SK-N-SH treated with all-trans-retinoic acid at 6 μM for 48 hours (cell line): ENCODE data around the gene ESYT3.

Experiments used
- ATAC-seq: fragments of 200-7000 bp; cut with Tn5 transposase; 3 replicates; pipeline ENCODE4 v1.9.1; 2020; ENCODE audit warnings: mild to moderate bottlenecking, moderate library complexity
- ARNTL ChIP-seq: fragments of 450-650 bp; formaldehyde crosslinking; IDR thresholded peaks from 2 replicates; pipeline ENCODE4 v1.5.0; 2020; ENCODE audit warnings: low read depth, mild to moderate bottlenecking, moderate library complexity, borderline replicate concordance
- BACH2 ChIP-seq: fragments of 250-450 bp; sonication (Bioruptor Pico); IDR thresholded peaks from 2 replicates; pipeline ENCODE4 v1.9.0; 2021; ENCODE audit warnings: mild to moderate bottlenecking, borderline replicate concordance
- CREB5 ChIP-seq: fragments of 250-450 bp; sonication (Bioruptor Pico); IDR thresholded peaks from 2 replicates; pipeline ENCODE4 v1.5.1; 2020; ENCODE audit warnings: low read depth, mild to moderate bottlenecking, moderate library complexity
- CSDC2 ChIP-seq: fragments of 250-450 bp; sonication (Bioruptor Pico); IDR thresholded peaks from 2 replicates; pipeline ENCODE4 v1.5.0; 2020; ENCODE audit warnings: mild to moderate bottlenecking, moderate library complexity
- CSRNP3 ChIP-seq: fragments of 250-450 bp; sonication (Bioruptor Pico); IDR thresholded peaks from 2 replicates; pipeline ENCODE4 v1.5.1; 2021; ENCODE audit warnings: mild to moderate bottlenecking, moderate library complexity
- ESRRG ChIP-seq: fragments of 250-450 bp; sonication (Bioruptor Pico); IDR thresholded peaks from 2 replicates; pipeline ENCODE4 v1.6.1; 2021; ENCODE audit warnings: mild to moderate bottlenecking
- GLIS3 ChIP-seq: fragments of 250-450 bp; sonication (Bioruptor Pico); IDR thresholded peaks from 2 replicates; pipeline ENCODE4 v1.5.0; 2020; ENCODE audit warnings: mild to moderate bottlenecking, moderate library complexity
- ISL1 ChIP-seq: fragments of 250-450 bp; sonication (Bioruptor Pico); IDR thresholded peaks from 2 replicates; pipeline ENCODE4 v2.1.2; 2022; ENCODE audit warnings: mild to moderate bottlenecking, moderate library complexity
- OSR1 ChIP-seq: fragments of 250-450 bp; sonication (Bioruptor Pico); IDR thresholded peaks from 2 replicates; pipeline ENCODE4 v1.8.0; 2022; ENCODE audit warnings: moderate library complexity, mild to moderate bottlenecking, inconsistent platforms
- PATZ1 ChIP-seq: fragments of 250-450 bp; sonication (Bioruptor Pico); IDR thresholded peaks from 2 replicates; pipeline ENCODE4 v1.8.0; 2020; ENCODE audit warnings: mild to moderate bottlenecking, moderate library complexity, borderline replicate concordance
- POU6F1 ChIP-seq: fragments of 250-450 bp; sonication (Bioruptor Pico); IDR thresholded peaks from 2 replicates; pipeline ENCODE4 v1.8.0; 2021; ENCODE audit warnings: low read depth, mild to moderate bottlenecking, moderate library complexity, borderline replicate concordance
- PPARA ChIP-seq: fragments of 250-450 bp; sonication (Bioruptor Pico); IDR thresholded peaks from 2 replicates; pipeline ENCODE4 v1.5.0; 2020; ENCODE audit warnings: mild to moderate bottlenecking, borderline replicate concordance
- RARB ChIP-seq: fragments of 250-450 bp; sonication (Bioruptor Pico); IDR thresholded peaks from 2 replicates; pipeline ENCODE4 v1.8.0; 2021; ENCODE audit warnings: mild to moderate bottlenecking, moderate library complexity
- SNAI2 ChIP-seq: fragments of 250-450 bp; sonication (Bioruptor Pico); IDR thresholded peaks from 2 replicates; pipeline ENCODE4 v1.5.0; 2020; ENCODE audit warnings: mild to moderate bottlenecking, moderate library complexity
- TCF4 ChIP-seq: fragments of 250-450 bp; sonication (Bioruptor Pico); IDR thresholded peaks from 2 replicates; pipeline ENCODE4 v1.8.0; 2021; ENCODE audit warnings: mild to moderate bottlenecking, moderate library complexity, borderline replicate concordance
- TOX ChIP-seq: fragments of 250-450 bp; sonication (Bioruptor Pico); IDR thresholded peaks from 2 replicates; pipeline ENCODE4 v1.8.0; 2021; ENCODE audit warnings: mild to moderate bottlenecking, moderate library complexity, borderline replicate concordance
- TSHZ2 ChIP-seq: fragments of 250-450 bp; sonication (Bioruptor Pico); IDR thresholded peaks from 2 replicates; pipeline ENCODE4 v1.5.0; 2020; ENCODE audit warnings: mild to moderate bottlenecking, moderate library complexity
- ZC3H10 ChIP-seq: fragments of 250-450 bp; sonication (Bioruptor Pico); IDR thresholded peaks from 2 replicates; pipeline ENCODE4 v1.5.1; 2021; ENCODE audit warnings: mild to moderate bottlenecking, moderate library complexity
- ZFP3 ChIP-seq: fragments of 250-450 bp; sonication (Bioruptor Pico); IDR thresholded peaks from 2 replicates; pipeline ENCODE4 v1.5.0; 2020; ENCODE audit warnings: mild to moderate bottlenecking, moderate library complexity
- ZFP30 ChIP-seq: fragments of 450-650 bp; formaldehyde crosslinking; IDR thresholded peaks from 2 replicates; pipeline ENCODE4 v1.5.0; 2022; ENCODE audit warnings: mild to moderate bottlenecking, moderate library complexity
- ZNF565 ChIP-seq: fragments of 450-650 bp; formaldehyde crosslinking; conservative IDR thresholded peaks from 2 replicates; pipeline ENCODE4 v1.5.0; 2020; ENCODE audit warnings: low read depth, mild to moderate bottlenecking, moderate library complexity
- ZNF70 ChIP-seq: fragments of 450-650 bp; formaldehyde crosslinking; IDR thresholded peaks from 2 replicates; pipeline ENCODE4 v1.5.0; 2020; ENCODE audit warnings: mild to moderate bottlenecking, moderate library complexity
- ZNF8 ChIP-seq: fragments of 450-650 bp; formaldehyde crosslinking; IDR thresholded peaks from 2 replicates; pipeline ENCODE4 v1.5.0; 2020; ENCODE audit warnings: mild to moderate bottlenecking, moderate library complexity

Gene ESYT3

GRCh38 chr3:138450181-138450580 is 15.8 kb downstream of the ESYT3 start:
- no peak for ATAC-seq
- TF ChIP-seq ESRRG (CRISPR knock-in tag), result no peak
- no peak for TF ChIP-seq SNAI2 (CRISPR knock-in tag)
- TF ChIP-seq CREB5 (CRISPR knock-in tag), result no peak

GRCh38 chr3:138450704-138451424 is 16.4 kb downstream of the ESYT3 start:
- ATAC-seq, result no peak
- TF ChIP-seq ZNF565 (CRISPR knock-in tag) (no peak), CREB5 (CRISPR knock-in tag) (no peak), ARNTL (no peak), ZFP3 (CRISPR knock-in tag) (no peak), CSRNP3 (CRISPR knock-in tag) (no peak), ZC3H10 (CRISPR knock-in tag) (no peak), OSR1 (no peak), PPARA (CRISPR knock-in tag) (no peak), TSHZ2 (no peak), SNAI2 (CRISPR knock-in tag) (no peak), GLIS3 (no peak), PATZ1 (CRISPR knock-in tag) (no peak), RARB (CRISPR knock-in tag) (no peak), ISL1 (CRISPR knock-in tag) (no peak), ZNF8 (CRISPR knock-in tag) (no peak), CSDC2 (CRISPR knock-in tag) (no peak), ZFP30 (CRISPR knock-in tag) (no peak), BACH2 (CRISPR knock-in tag) (no peak), ZNF70 (CRISPR knock-in tag) (no peak)

- ATAC-seq, result no peak
- TF ChIP-seq ISL1 (CRISPR knock-in tag) (no peak), ZNF565 (CRISPR knock-in tag) (no peak), TOX (no peak), CSRNP3 (CRISPR knock-in tag) (no peak), OSR1 (no peak), ARNTL (no peak), ZNF8 (CRISPR knock-in tag) (no peak), CSDC2 (CRISPR knock-in tag) (no peak), SNAI2 (CRISPR knock-in tag) (no peak), ZFP30 (CRISPR knock-in tag) (no peak), TCF4 (CRISPR knock-in tag) (no peak), PPARA (CRISPR knock-in tag) (no peak), ZFP3 (CRISPR knock-in tag) (no peak), ZNF70 (CRISPR knock-in tag) (no peak), POU6F1 (CRISPR knock-in tag) (no peak), BACH2 (CRISPR knock-in tag) (no peak), ESRRG (CRISPR knock-in tag) (no peak)
Observed at GRCh38 chr3:138451595-138452162, 17.3 kb downstream of the ESYT3 start.
